HG02763 (cell line): Measurements from ENCODE around the gene PHRF1.

ENCODE experiments used
- ATAC-seq: cut with Tn5 transposase; IDR thresholded peaks from one replicate; pipeline ENCODE4 v1.9.1; 2021; ENCODE audit warnings: mild to moderate bottlenecking, moderate library complexity; ENCODE audit not compliant: unreplicated experiment

The PHRF1 gene, protein sequence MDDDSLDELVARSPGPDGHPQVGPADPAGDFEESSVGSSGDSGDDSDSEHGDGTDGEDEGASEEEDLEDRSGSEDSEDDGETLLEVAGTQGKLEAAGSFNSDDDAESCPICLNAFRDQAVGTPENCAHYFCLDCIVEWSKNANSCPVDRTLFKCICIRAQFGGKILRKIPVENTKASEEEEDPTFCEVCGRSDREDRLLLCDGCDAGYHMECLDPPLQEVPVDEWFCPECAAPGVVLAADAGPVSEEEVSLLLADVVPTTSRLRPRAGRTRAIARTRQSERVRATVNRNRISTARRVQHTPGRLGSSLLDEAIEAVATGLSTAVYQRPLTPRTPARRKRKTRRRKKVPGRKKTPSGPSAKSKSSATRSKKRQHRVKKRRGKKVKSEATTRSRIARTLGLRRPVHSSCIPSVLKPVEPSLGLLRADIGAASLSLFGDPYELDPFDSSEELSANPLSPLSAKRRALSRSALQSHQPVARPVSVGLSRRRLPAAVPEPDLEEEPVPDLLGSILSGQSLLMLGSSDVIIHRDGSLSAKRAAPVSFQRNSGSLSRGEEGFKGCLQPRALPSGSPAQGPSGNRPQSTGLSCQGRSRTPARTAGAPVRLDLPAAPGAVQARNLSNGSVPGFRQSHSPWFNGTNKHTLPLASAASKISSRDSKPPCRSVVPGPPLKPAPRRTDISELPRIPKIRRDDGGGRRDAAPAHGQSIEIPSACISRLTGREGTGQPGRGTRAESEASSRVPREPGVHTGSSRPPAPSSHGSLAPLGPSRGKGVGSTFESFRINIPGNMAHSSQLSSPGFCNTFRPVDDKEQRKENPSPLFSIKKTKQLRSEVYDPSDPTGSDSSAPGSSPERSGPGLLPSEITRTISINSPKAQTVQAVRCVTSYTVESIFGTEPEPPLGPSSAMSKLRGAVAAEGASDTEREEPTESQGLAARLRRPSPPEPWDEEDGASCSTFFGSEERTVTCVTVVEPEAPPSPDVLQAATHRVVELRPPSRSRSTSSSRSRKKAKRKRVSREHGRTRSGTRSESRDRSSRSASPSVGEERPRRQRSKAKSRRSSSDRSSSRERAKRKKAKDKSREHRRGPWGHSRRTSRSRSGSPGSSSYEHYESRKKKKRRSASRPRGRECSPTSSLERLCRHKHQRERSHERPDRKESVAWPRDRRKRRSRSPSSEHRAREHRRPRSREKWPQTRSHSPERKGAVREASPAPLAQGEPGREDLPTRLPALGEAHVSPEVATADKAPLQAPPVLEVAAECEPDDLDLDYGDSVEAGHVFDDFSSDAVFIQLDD (N-terminal part only)

DNA sequence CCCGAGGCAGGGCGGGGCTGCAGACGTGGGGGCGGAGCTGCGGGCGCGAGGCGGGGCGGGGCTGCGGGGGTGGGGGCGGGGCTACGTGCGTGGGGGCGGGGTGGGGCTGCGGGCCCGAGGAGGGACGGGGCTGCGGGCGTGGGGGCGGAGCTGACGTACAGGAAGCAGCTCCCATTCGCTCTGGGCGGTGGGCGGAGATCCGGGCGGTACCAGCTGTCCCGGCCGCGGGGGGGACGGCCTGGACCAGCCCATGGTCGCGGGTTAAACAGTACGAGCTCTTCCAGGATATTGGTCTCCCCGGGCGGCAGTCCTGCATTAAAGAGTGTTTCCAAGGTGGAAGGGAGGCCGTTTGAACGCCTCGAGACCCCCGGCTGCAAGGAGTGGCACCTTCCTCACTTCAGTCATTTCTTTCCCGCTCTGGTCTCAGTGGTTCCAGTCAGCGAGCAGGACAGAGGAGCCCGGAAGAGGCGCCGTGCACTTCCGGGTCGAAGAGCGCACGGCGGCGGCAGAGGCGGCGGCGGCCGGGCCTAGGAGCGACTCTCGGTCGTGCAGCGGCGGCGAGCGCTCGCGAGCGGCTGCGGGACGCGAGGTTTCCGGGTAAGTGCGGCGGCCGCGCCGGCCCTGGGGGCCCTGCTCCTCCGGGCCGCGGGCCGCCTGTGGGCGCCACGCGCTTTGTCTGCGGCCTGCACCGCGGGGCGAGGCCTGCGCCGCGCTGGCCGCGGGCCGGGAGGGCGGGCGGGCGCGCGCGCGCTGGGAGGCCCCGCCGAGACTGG lies at the start of gene PHRF1:
Gene PHRF1 (plus strand): TSS at position 475 of the 773 bp plus-strand sequence. CDS start 5,043 bp downstream, outside the sequence.
- peak; percentile 88 for ATAC-seq

- no peak for ATAC-seq
These were observed 48.0 kb upstream of the PHRF1 start for GRCh38 chr11:528166-528814.

DNA sequence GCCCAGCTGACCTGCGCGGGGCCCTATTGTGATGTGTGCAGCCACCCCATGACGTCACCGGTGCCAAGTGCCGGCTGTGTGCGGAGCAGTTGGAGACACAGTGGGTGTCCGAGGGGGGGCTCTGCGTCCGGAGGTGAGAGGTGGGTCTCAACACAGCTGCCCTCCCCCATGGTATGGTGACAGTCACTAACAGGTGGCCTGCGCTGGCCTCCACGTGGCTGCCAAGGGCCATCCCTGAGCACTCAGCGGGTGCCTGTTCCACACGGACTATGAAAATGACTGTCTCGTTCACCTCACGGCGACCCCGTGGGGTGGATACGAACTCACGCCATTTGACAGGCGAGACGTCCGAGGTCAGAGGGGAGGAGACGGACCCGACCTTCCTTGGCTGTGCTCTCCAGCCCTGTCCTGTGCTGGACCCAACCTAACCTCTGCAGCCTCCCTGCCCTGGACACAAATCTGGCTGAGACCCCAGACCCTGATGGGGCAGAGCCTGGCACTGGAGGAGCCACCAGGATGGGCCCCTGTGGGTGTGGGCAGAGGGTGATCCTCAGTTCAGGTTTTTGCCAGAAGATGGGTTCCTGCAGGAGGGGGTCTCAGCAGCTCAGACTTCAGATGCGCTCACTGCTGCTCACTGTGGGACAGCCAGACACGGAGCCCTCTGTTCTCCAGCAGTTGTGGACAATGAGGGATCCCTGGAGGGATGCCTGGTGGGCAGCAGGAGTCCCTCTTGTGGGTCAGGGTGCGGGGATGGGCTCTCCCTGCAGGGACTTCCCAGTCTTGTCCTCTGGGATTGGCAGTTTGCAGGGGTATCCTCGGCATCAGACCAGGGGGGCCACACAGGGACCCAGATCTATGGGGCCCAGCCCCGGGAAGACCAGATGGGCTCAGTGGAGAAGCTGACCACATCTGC lies 47.2 kb upstream of the PHRF1 start:
- no peak for ATAC-seq

- ATAC-seq, result no peak
These were observed 46.4 kb upstream of the PHRF1 start for GRCh38 chr11:529728-530411.

DNA sequence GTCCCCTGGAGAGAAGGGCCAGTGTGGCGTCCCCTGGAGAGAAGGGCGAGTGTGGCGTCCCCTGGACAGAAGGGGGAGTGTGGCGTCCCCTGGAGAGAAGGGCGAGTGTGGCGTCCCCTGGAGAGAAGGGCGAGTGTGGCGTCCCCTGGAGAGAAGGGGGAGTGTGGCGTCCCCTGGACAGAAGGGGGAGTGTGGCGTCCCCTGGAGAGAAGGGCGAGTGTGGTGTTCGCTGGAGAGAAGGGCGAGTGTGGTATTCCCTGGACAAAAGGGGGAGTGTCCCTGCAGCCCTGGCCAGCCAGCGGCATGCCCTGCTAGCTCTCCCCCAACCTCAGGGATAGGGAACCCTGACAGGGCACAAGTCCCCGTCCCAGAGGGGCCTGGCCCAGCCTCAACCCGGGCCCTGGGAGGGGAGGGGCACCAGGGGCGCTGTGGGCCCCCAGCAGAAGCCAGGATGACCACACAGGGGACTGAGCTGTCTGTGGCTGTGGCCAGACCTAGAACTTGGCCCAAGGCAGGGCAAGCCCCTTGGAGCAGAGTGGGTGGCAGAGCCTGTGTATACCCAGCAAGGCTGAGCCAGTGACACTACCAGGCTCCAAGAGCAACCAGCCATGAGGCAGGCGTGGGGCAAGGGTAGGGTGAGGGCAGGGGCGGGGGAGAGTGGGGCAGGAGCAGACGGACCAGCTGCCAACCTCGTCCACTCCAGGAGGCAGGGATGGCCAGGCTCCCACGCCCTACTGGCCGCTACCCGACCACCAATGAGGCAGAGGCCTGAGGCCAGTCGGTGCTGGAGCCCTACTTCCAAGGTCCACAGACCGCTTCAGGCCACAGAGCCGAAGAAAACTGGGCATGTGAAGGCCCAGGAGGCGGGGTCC lies 45.1 kb upstream of the PHRF1 start:
- ATAC-seq, result no peak

GRCh38 chr11:531919-532526 lies 44.2 kb upstream of the PHRF1 start:
- no peak for ATAC-seq

- no peak for ATAC-seq
These were observed 43.7 kb upstream of the PHRF1 start for GRCh38 chr11:532527-532985.

GRCh38 chr11:532986-533585 lies 43.2 kb upstream of the PHRF1 start:
- ATAC-seq, result no peak

DNA sequence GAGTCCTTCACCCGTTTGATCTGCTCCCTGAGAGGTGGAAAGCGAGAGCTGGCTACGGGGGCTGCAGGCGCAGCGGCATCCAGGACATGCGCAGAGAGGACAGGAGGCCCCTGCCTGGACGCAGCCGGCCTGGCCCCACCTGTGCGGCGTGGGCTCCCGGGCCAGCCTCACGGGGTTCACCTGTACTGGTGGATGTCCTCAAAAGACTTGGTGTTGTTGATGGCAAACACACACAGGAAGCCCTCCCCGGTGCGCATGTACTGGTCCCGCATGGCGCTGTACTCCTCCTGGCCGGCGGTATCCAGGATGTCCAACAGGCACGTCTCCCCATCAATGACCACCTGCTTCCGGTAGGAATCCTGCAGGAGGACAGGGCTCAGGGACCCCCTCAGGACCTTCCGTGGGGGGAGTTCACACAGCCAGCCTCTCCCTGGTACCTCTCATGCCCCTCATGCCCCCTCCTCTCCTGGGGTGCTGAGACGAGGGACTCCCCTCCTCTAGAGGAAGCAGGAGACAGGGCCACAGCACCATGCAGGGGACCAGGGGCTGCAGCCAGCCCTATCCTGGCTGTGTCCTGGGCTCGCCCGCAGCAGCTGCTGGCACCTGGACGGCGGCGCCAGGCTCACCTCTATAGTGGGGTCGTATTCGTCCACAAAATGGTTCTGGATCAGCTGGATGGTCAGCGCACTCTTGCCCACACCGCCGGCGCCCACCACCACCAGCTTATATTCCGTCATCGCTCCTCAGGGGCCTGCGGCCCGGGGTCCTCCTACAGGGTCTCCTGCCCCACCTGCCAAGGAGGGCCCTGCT lies 42.5 kb upstream of the PHRF1 start:
- no peak for ATAC-seq

- no peak for ATAC-seq
These were observed 41.7 kb upstream of the PHRF1 start for GRCh38 chr11:534396-535209.

GRCh38 chr11:535210-535518 lies 41.1 kb upstream of the PHRF1 start:
- no peak for ATAC-seq

DNA sequence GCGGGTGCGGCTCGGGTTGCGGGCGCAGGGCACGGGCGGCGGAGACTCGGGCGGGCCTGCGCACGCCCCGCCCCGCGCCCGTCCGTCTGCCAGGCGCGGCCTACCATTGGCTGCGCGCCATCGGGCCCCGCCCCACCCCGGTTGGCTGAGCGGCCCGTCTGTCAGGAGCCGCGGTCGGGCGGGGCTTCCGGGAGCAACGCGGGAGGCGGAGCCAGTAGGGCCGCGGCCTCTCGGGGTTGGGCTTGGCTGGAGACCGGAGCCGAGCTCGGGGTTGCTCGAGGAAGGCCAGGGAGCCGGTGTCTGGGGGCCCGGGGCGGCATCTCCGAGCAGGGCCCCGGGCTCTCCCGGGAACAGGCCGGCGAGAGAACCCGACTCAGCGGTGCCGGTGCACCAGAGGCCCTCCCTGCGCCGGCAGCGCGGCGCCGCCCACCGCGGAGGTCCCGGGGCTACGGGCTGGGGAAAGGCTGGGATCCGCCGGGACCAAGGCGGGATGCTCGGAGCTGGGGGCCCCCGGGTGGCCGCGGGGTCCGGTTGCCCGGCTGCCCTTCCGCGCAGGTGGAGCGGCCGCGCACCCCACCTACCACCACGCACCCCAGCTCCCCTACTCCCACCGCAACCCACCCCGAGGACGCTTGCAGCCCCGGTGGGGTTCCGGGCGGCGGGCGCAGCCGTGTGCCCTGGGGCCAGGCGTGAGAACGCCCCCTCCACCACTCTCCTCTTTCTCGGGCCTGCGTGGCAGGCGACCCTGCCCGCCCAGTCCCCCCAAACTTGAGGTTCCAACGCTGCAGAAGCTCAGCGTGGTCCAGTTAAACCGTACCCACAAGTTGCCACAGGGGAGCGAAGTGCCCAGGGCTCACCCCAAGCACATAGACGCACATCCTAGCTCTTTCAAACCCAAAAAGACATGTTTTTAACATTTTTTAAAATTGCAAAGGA lies 40.5 kb upstream of the PHRF1 start, which contains the start of gene HRAS:
Gene HRAS (minus strand): TSS at position 58 of the 936 bp plus-strand sequence.
- peak; percentile 63 for ATAC-seq

DNA sequence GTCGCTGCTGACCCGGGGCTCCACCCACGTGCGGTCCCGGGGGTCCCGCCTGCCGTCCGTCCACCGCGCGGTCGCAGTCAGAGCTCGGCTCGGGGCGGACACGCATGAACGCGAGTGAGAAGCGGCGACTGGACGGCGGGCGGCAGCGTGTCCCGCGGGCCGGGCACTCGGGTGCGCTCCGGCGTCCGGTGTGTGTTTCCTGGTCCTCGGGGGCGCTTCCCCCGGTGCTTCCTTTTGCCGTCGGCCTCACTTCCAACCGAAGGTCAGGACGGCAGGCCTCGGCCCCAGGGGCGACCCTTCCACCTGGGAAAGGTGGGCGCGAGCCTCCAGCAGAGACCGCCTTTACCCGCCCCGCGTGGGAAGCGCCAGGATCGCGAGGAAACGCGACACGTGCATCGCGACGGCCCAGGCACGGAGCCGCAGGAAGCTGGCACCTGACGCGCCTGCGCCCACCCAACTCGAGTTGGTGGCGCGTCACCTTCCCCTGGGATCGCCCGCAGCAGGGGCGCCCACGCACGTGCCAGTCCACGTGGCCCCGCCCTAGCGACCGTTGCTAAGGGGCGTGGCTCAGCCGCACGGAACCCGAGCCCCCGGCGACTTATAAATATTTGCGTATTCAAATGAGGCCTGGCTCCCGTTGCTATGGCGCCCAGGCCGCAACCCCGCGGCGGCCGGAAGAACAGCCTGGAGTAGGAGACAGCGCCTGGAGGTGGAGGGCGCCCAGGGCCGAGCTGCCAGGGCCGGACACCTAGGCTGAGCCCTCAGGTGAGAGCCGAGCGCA lies 39.2 kb upstream of the PHRF1 start, which contains the start of gene LRRC56:
Gene LRRC56 (plus strand): TSS at position 687 of the 781 bp plus-strand sequence. CDS start 3,158 bp downstream, outside the sequence.
- ATAC-seq, result peak; percentile 40
